HUES6 (cell line): ENCODE measurements around the gene REPS1.

Experiments
- H3K27ac ChIP-seq: 2 replicates; pipeline ENCODE4 v1.7.0; 2013; ENCODE audit warnings: low read depth, mild to moderate bottlenecking, low read length, inconsistent platforms
- H3K27me3 ChIP-seq: 2 replicates; pipeline ENCODE4 v1.6.1; 2013; ENCODE audit warnings: low read length; ENCODE audit not compliant: control insufficient read depth, insufficient read depth
- H3K36me3 ChIP-seq: 2 replicates; pipeline ENCODE4 v1.6.1; 2013; ENCODE audit warnings: low read length; ENCODE audit not compliant: control insufficient read depth, insufficient read depth
- H3K4me1 ChIP-seq: 2 replicates; pipeline ENCODE4 v1.6.1; 2013; ENCODE audit warnings: low read length; ENCODE audit not compliant: control insufficient read depth, insufficient read depth
- H3K4me3 ChIP-seq: 2 replicates; pipeline ENCODE4 v1.5.1; 2013; ENCODE audit warnings: low read depth, low read length
- H3K9ac ChIP-seq: one replicate; pipeline ENCODE4 v1.6.1; 2013; ENCODE audit warnings: mild to moderate bottlenecking, low read length
- H3K9me3 ChIP-seq: 2 replicates; pipeline ENCODE4 v1.6.1; 2013; ENCODE audit warnings: low read depth, low read length; ENCODE audit not compliant: control insufficient read depth, insufficient read depth

REPS1 gene

GRCh38 chr6:138970159-138970558 lies 17.9 kb downstream of the REPS1 start:
- H3K9ac ChIP-seq = no peak overlapping the region
- H3K27me3 ChIP-seq = no peaks in the 10 kb centered on the region
- no peak overlapping the region for H3K4me3 ChIP-seq
- peaks cover 52% of the 10 kb centered on the region for H3K4me1 ChIP-seq
- H3K9me3 ChIP-seq = no peaks in the 10 kb centered on the region
- H3K27ac ChIP-seq = no peak overlapping the region
- H3K36me3 ChIP-seq = no peaks in the 10 kb centered on the region

DNA sequence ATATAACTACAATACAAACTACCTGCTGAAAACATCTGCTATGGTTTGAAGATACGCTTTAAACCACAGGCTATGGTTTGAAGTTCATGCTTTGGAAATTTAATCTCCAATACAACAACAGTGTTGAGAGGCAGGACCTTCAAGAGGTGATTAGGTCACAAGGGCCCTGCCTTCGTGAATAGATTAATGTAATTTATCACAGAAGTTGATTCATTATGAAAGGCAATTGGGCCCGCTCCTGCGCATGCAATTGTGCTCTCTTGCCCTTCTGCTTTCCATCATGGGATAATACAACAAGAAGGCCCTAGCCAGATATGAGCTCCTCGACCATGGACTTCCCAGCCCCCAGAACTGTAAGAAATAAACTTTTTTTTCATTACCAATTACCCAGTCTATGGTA lies 21.2 kb downstream of the REPS1 start:
- Histone ChIP-seq H3K4me3 (no peak overlapping the region), H3K36me3 (no peaks in the 10 kb centered on the region), H3K4me1 (peaks cover 20% of the 10 kb centered on the region), H3K9me3 (no peaks in the 10 kb centered on the region), H3K27ac (no peak overlapping the region), H3K27me3 (no peaks in the 10 kb centered on the region), H3K9ac (no peak overlapping the region)

DNA sequence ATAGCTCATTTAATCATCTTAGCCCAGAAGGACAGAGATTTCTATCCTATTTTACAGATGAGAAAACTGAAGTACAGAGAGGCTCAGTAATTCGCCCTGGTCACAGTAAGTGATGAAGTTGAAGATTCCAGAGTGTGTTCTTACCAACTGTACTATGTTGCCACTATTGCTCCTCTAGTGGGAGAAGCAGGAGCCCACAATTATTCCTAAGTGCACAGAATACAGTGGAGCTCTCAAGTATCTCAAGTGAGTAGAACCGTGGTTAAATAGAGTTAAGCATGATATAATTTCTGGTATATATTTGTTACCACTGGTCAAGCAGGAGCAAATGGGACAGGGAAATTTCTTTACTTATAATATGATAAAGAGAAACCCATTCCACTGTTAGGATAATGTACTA lies 22.1 kb downstream of the REPS1 start:
- H3K27me3 ChIP-seq = no peaks in the 10 kb centered on the region
- no peaks in the 10 kb centered on the region for H3K36me3 ChIP-seq
- peaks cover 11% of the 10 kb centered on the region for H3K4me1 ChIP-seq
- no peak overlapping the region for H3K9ac ChIP-seq
- no peak overlapping the region for H3K4me3 ChIP-seq
- H3K9me3 ChIP-seq = no peaks in the 10 kb centered on the region
- H3K27ac ChIP-seq = no peak overlapping the region

- no peak overlapping the region for H3K9ac ChIP-seq
- peaks cover 8% of the 10 kb centered on the region; the same call in 1 of the 2 replicates for H3K4me1 ChIP-seq
- H3K4me3 ChIP-seq = no peak overlapping the region
- no peak overlapping the region for H3K27ac ChIP-seq
- H3K27me3 ChIP-seq = no peaks in the 10 kb centered on the region
- no peaks in the 10 kb centered on the region for H3K9me3 ChIP-seq
- no peaks in the 10 kb centered on the region for H3K36me3 ChIP-seq
These were observed 22.7 kb downstream of the REPS1 start for GRCh38 chr6:138965291-138965874.

DNA sequence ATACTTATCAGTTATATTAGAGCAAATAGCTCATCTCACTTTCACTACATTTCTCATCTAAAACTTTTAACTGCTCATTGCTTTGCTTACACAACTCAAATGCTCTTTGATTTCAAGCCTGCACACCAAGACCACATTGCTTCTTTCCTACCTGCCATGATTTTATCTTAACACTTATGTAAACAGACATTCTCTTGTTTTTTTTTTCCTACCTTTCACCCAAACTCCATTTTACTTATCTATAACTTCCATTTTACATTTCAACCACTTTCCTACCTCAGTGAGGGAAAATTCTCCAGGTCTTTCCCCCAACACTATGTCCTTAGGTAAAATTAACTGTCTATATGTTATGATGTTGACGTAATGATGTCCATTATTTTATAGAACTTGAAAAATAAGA lies 24.0 kb downstream of the REPS1 start:
- Histone ChIP-seq H3K9me3 (no peaks in the 10 kb centered on the region), H3K27ac (no peak overlapping the region), H3K4me1 (peaks cover 8% of the 10 kb centered on the region; the same call in 1 of the 2 replicates), H3K9ac (no peak overlapping the region), H3K36me3 (no peaks in the 10 kb centered on the region), H3K4me3 (no peak overlapping the region), H3K27me3 (no peaks in the 10 kb centered on the region)

- no peak overlapping the region for H3K4me3 ChIP-seq
These were observed 24.5 kb downstream of the REPS1 start for GRCh38 chr6:138963531-138963930.

GRCh38 chr6:138963119-138963518 lies 24.9 kb downstream of the REPS1 start:
- Histone ChIP-seq H3K4me3 (no peak overlapping the region), H3K9ac (no peak overlapping the region), H3K9me3 (no peaks in the 10 kb centered on the region), H3K4me1 (peaks cover 8% of the 10 kb centered on the region; the same call in 1 of the 2 replicates), H3K36me3 (no peaks in the 10 kb centered on the region), H3K27me3 (no peaks in the 10 kb centered on the region), H3K27ac (no peak overlapping the region)

More at GRCh38 chr6:138963531-138963930, 24.5 kb downstream of the REPS1 start:
- peaks cover 8% of the 10 kb centered on the region; the same call in 1 of the 2 replicates for H3K4me1 ChIP-seq
- H3K9me3 ChIP-seq = no peaks in the 10 kb centered on the region
- no peaks in the 10 kb centered on the region for H3K27me3 ChIP-seq
- H3K27ac ChIP-seq = no peak overlapping the region
- no peaks in the 10 kb centered on the region for H3K36me3 ChIP-seq
- no peak overlapping the region for H3K9ac ChIP-seq

DNA sequence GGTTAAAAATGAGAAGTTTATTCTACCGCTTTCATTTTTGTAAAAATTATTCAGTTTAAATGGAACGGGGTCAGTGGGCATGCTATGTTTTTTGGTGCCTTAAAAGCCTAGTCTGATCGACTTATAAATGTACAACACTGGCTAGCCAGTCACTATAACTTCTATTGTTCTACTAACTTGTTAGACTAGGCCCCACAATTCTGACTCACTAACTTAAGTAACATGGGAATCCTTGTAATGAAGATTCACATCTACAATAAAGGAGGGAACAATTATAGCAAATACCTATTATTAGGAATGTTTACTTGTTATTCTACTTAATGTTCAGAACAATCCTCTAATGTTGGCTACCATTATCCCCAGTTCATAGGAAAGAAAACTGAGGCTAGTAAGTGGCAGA lies 28.5 kb downstream of the REPS1 start:
- Histone ChIP-seq H3K9me3 (no peaks in the 10 kb centered on the region), H3K4me3 (no peak overlapping the region), H3K4me1 (peaks cover 4% of the 10 kb centered on the region; the same call in 1 of the 2 replicates), H3K9ac (no peak overlapping the region), H3K27ac (no peak overlapping the region), H3K36me3 (no peaks in the 10 kb centered on the region), H3K27me3 (no peaks in the 10 kb centered on the region)

GRCh38 chr6:138958595-138958994 lies 29.5 kb downstream of the REPS1 start:
- Histone ChIP-seq H3K9me3 (no peaks in the 10 kb centered on the region), H3K36me3 (no peaks in the 10 kb centered on the region; the same call in 1 of the 2 replicates), H3K27me3 (no peaks in the 10 kb centered on the region), H3K4me3 (no peak overlapping the region), H3K27ac (no peak overlapping the region), H3K4me1 (peaks cover 4% of the 10 kb centered on the region; the same call in 1 of the 2 replicates), H3K9ac (no peak overlapping the region)

DNA sequence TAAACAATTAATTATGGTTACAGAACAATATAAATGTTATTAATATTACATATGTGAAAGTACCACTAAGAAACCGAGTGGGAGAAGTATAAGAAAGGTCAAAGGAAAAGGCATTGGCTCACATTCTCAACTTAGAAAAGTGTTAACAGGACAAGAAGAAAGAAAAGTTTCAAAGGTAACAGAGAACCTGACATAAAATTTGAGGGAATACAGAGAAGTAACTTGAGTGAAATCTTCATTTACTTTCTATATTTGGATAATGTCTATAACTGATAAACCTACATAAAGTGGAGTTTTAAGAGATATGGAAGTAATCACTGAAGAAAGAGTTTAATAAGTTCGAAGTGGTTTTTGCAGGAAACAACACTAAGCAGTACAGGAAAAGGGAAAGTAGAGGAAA lies 30.1 kb downstream of the REPS1 start:
- Histone ChIP-seq H3K9me3 (no peaks in the 10 kb centered on the region), H3K27me3 (no peaks in the 10 kb centered on the region), H3K27ac (no peak overlapping the region), H3K4me1 (peaks cover 4% of the 10 kb centered on the region; the same call in 1 of the 2 replicates), H3K4me3 (no peak overlapping the region), H3K36me3 (no peaks in the 10 kb centered on the region; the same call in 1 of the 2 replicates), H3K9ac (no peak overlapping the region)

DNA sequence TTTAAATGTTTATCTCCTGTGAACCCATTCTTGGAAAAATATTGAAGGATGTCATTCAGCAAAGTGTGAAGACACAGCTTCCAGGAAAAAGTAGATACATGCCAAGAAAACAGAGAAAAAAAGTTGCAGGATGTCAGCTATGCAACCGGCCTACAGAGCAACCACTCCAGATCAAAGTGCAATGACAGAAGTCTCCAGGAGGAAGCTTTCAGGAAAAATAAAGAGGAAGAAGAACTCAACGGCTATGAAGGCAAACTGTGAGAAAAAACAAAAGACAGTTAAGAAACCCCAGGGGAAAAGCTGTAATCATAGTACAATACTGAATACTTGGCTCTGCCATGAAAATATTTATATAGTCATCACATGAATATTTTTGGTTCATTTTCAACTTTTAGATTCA lies 30.6 kb downstream of the REPS1 start:
- Histone ChIP-seq H3K4me1 (peaks cover 4% of the 10 kb centered on the region; the same call in 1 of the 2 replicates), H3K4me3 (no peak overlapping the region)

More for the DNA sequence above, 30.6 kb downstream of the REPS1 start:
- H3K27me3 ChIP-seq = no peaks in the 10 kb centered on the region
- H3K36me3 ChIP-seq = no peaks in the 10 kb centered on the region; the same call in 1 of the 2 replicates
- H3K9ac ChIP-seq = no peak overlapping the region
- no peak overlapping the region for H3K27ac ChIP-seq
- no peaks in the 10 kb centered on the region for H3K9me3 ChIP-seq
